ENCODE data around the gene TMEM126A.
A peak's percentile ranks its signal among the peaks of the same experiment; 100 is the strongest.
"Not testable (repeated sequence)": the region's sequence is repeated elsewhere in the genome, so short reads cannot be mapped to it uniquely, and the experiment has no call there.

TMEM126A gene

GRCh38 chr11:85647604-85648299 is at the start of gene TMEM126A:
Gene TMEM126A, plus strand, starts transcription at chr11:85647967. Its CDS starts 2,289 bp downstream, at chr11:85650256.
- peak; percentile 76 for DNase-seq

- no peak for DNase-seq
Measured at GRCh38 chr11:85599083-85599482, 48.7 kb upstream of the TMEM126A start.

GRCh38 chr11:85602526-85603213 is 45.1 kb upstream of the TMEM126A start:
- DNase-seq = no peak

- no peak for DNase-seq
Measured at GRCh38 chr11:85603220-85603619, 44.5 kb upstream of the TMEM126A start.

GRCh38 chr11:85606237-85606636 is 41.5 kb upstream of the TMEM126A start:
- not testable (repeated sequence) for DNase-seq

GRCh38 chr11:85608621-85609020 is 39.1 kb upstream of the TMEM126A start:
- not testable (repeated sequence) for DNase-seq

- not testable (repeated sequence) for DNase-seq
Measured at GRCh38 chr11:85609286-85609685, 38.5 kb upstream of the TMEM126A start.

GRCh38 chr11:85611643-85612042 is 36.1 kb upstream of the TMEM126A start:
- DNase-seq = not testable (repeated sequence)

GRCh38 chr11:85619499-85619898 is 28.3 kb upstream of the TMEM126A start:
- no peak for DNase-seq

GRCh38 chr11:85620256-85620655 is 27.5 kb upstream of the TMEM126A start:
- DNase-seq = no peak

GRCh38 chr11:85626496-85626895 is 21.3 kb upstream of the TMEM126A start:
- DNase-seq = no peak

- DNase-seq = no peak
Measured at GRCh38 chr11:85627332-85627997, 20.3 kb upstream of the TMEM126A start, which contains the start of gene DLG2. Gene DLG2, minus strand, starts transcription at chr11:85627344.

GRCh38 chr11:85627998-85628770 is 19.6 kb upstream of the TMEM126A start, which contains the start of gene TMEM126B:
Gene TMEM126B, plus strand, starts transcription at chr11:85628593. Its CDS starts 15 bp downstream, at chr11:85628608.
- DNase-seq = peak; percentile 92

- no peak for DNase-seq
Measured at GRCh38 chr11:85628771-85629341, 18.9 kb upstream of the TMEM126A start.

- no peak for DNase-seq
Measured at GRCh38 chr11:85634747-85635146, 13.0 kb upstream of the TMEM126A start.

GRCh38 chr11:85643191-85643614 is 4.6 kb upstream of the TMEM126A start:
- DNase-seq = no peak

- no peak for DNase-seq
Measured at GRCh38 chr11:85647078-85647477, 689 bp upstream of the TMEM126A start.

GRCh38 chr11:85651118-85651517 is 3.4 kb downstream of the TMEM126A start:
- DNase-seq = no peak

- no peak for DNase-seq
Measured at GRCh38 chr11:85652786-85653447, 5.2 kb downstream of the TMEM126A start.

- not testable (repeated sequence) for DNase-seq
Measured at GRCh38 chr11:85654343-85654742, 6.6 kb downstream of the TMEM126A start.

- no peak for DNase-seq
Measured at GRCh38 chr11:85656777-85657176, 9.0 kb downstream of the TMEM126A start.

- no peak for DNase-seq
Measured at GRCh38 chr11:85658180-85658579, 10.4 kb downstream of the TMEM126A start.

All from NCI-H1048 (cell line).